Stimulated activated CD8-positive, alpha-beta memory T cell treated with anti-CD3 and anti-CD28 coated beads, Interleukin-15, amount 100 ng/mL, for 24 hours (primary cell): ENCODE measurements around the gene SYCE3.
"Not testable (repeated sequence)": the region's sequence is repeated elsewhere in the genome, so short reads cannot be mapped to it uniquely, and the experiment has no call there.

Experiments
- DNase-seq: peaks from one replicate; pipeline ENCODE4 v3.0.0-alpha.2; 2020; ENCODE audit warnings: low read depth

The SYCE3 gene

DNA sequence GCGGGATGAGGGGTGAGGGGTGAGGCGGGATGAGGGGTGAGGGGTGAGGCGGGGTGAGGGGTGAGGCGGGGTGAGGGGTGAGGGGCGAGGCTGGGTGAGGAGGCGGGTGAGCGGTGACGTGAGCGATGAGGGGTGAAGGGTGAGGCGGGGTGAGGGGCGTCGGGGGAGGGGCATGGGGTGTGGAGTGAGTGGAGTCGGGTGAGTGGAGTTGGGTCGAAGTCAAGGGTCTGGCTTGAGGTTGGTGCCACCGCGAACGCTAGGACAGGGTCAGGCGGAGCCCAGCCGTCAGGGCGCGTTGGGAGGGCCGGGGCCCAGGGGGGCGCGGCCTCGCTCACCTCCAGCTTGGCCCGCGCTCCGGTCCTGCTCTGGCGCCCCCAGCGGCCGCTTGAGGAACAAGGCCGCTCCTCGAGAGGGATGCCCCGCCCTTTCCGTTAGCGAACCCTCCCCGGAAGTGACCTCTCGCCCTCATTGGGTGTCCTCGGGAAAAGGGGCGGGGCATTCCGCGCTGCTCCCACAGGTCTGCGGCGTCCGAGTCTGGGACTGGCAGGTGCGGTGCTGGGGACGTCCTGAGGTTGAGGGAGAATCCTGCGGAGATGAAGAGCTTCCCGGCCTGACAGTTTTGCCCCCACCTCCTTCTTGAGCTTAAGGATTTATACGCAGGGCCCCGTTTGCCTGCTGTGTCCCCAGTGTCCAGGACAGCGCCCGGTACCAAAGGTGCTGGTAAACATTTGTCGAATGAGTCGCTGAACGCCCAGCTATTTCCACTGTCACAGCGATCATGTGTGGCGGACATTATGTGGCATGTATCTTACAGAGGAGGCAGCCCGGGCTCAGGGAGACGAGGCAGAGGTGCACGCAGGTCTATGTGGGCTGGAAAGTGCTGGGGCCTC, at the start of gene SYCE3:
TSS of gene SYCE3 (minus strand) at position 397 of the 890 bp plus-strand sequence. CDS start 6,514 bp downstream, outside the sequence.
- peak; percentile 97 for DNase-seq

DNA sequence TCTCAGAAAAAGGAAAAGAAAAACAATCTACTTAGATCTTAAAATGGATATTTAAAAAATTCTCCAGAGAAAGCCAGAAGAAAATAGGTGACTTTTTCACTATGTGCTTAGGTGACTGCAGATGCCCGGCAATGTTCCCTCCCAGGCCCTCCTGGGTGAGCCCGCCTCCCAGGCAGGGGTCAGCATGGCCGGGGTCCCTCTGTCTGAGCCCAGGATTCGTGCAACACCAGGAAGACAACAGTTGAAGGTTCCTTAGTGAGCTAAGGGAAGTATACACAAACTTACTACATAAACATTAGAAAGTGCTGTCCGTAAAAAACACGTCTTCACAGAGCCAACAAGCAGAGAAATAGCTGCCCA, 49.4 kb upstream of the SYCE3 start:
- no peak for DNase-seq

DNA sequence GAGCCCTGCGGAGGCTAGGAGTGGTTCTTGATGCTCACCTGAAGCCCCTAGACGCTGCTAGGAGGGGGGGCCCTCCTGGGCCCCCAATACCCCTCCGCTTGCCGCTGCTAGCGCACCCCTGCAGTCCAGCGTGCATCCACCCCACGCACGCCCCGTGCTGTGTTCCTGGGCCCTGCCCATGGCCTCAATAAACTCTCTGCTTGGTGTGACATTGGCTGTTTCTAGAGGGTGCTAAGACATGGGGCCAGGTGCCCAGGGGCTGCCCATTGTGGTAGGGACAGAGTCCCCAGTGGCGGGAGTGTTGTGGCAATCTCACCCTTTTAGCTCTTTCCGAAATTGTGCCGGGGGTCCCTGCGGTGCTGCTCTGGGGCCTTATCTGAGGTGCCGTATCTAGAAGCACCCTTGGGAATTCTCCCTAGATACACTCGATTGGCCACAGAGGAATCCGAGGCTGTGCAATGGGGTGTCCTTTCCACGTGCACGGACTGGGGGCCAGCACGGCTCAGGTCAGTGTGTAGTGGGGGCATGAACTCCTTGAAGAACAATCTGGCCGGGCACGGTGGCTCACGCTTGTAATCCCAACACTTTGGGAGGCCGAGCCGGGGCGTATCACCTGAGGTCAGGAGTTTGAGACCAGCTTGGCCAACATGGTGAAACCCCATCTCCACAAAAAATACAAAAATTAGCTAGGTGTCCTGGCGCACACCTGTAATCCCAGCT, 48.8 kb upstream of the SYCE3 start:
- DNase-seq: no peak

- no peak for DNase-seq
These were observed 47.9 kb upstream of the SYCE3 start for GRCh38 chr22:50610581-50610980.

DNA sequence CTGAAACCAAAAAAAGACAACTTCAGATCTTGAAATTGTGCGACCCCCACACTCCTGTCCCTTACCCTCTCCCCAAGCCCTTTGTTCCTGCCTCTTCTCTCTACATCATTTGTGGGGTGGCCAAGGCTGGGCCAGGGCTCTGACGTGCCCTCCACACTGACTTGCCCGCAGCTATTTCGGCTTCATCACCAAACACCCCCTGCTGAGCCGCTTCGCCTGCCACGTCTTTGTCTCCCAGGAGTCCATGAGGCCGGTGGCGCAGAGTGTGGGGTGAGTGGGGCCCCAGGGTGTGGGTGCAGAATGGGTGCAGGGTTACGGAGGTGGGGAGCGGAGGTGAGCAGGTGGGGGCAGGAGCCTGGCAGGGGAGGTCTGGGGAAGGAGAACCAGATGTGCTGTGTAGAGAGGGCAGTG, 47.3 kb upstream of the SYCE3 start:
- no peak for DNase-seq

GRCh38 chr22:50609599-50609998, 46.9 kb upstream of the SYCE3 start:
- DNase-seq: no peak

- DNase-seq: no peak
These were observed 46.3 kb upstream of the SYCE3 start for GRCh38 chr22:50608996-50609395.

- DNase-seq: not testable (repeated sequence)
These were observed 45.5 kb upstream of the SYCE3 start for GRCh38 chr22:50608058-50608840.

GRCh38 chr22:50607659-50608020, 44.9 kb upstream of the SYCE3 start:
- DNase-seq: no peak

DNA sequence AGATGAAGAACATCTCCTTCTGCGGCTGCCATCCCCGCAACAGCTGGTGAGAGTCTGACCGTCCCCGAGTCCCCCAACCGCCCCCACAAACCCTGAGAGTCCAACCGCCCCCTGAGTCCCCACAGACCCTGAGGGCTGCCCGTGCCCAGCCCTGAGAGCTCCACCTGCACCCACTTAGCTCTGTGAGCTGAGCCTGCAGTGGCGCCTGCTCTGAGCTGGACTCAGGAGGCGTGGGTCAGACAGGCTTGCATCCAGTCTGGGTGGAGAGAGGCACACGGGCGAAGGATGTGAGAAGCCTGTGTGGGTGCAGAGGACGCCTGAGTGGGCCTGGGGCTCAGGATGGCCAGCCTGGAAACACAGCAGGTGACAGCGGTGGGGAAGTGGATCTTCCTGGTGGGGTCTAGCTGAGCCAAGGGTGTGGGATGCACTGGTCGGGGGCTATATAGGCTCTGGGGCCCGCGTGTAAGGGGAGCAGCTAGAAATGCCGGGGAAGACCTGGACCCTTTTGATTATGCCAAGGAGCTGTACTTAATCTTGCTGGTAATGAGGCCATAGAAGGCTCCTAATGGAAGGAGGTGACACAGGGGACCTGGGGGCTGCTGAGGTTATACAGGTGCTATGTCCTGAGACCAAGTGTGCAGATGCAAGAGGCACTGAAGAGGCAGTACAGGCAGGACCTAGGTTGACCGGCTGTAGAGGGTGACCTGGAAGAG, 44.4 kb upstream of the SYCE3 start:
- DNase-seq: no peak

GRCh38 chr22:50606165-50606945, 43.6 kb upstream of the SYCE3 start:
- DNase-seq: no peak

DNA sequence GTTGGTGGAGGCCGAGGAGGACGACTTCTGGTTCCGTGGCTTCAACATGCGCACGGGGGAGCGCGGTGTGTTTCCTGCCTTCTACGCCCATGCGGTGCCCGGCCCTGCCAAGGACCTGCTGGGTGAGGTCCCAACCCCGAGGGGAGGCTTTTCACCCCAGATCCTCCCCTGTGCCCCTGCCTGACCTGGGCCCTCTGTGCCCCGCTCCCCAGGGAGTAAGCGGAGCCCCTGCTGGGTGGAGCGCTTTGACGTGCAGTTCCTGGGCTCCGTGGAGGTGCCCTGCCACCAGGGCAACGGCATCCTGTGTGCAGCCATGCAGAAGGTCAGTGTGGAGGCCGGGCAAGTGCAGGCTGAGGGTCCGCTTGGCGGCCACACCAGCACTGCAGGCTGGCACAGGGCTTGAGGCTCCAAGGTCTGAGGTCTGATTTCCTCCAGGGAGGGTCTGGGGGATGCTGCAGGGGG, 42.9 kb upstream of the SYCE3 start:
- no peak for DNase-seq

DNA sequence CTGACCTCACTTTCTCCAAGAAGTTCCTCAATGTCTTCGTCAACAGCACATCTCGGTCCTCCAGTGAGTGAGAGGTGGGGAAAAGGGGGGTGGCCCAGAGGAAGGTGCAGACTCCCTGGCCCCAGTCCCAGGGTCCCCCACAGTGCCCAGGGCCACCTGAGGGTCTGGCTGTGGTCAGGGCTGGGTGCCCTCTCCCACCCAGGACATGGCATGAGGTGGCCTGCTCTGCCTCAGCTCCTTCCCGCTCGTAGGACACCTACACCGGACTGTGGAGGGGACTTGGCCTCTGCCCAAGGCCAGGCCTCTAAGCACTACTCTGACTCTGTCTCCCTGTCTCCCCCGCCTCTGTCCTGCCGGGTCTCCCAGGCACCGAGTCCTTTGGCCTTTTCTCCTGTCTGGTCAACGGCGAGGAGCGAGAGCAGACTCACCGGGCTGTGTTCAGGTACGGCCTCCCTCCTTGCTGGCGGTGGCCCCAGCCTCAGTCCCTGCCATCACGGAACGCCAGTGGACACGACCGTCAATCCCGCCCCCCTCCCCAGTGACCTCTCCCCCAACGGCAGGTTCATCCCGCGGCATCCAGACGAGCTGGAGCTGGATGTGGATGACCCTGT, 42.4 kb upstream of the SYCE3 start:
- DNase-seq: no peak

DNA sequence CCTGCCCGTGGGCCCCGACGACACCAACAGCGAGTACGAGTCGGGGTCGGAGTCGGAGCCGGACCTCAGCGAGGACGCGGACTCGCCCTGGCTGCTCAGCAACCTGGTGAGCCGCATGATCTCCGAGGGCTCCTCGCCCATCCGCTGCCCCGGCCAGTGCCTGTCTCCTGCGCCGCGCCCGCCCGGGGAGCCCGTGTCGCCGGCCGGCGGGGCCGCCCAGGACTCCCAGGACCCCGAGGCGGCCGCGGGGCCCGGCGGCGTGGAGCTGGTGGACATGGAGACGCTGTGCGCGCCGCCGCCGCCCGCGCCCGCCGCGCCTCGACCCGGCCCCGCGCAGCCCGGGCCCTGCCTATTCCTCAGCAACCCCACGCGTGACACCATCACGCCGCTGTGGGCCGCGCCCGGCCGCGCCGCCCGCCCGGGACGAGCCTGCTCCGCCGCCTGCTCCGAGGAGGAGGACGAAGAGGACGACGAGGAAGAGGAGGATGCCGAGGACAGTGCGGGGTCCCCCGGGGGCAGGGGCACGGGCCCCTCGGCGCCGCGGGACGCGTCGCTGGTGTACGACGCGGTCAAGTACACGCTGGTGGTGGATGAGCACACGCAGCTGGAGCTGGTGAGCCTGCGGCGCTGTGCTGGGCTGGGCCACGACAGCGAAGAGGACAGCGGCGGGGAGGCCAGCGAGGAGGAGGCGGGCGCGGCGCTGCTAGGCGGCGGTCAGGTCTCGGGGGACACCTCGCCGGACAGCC, 41.7 kb upstream of the SYCE3 start:
- no peak for DNase-seq

DNA sequence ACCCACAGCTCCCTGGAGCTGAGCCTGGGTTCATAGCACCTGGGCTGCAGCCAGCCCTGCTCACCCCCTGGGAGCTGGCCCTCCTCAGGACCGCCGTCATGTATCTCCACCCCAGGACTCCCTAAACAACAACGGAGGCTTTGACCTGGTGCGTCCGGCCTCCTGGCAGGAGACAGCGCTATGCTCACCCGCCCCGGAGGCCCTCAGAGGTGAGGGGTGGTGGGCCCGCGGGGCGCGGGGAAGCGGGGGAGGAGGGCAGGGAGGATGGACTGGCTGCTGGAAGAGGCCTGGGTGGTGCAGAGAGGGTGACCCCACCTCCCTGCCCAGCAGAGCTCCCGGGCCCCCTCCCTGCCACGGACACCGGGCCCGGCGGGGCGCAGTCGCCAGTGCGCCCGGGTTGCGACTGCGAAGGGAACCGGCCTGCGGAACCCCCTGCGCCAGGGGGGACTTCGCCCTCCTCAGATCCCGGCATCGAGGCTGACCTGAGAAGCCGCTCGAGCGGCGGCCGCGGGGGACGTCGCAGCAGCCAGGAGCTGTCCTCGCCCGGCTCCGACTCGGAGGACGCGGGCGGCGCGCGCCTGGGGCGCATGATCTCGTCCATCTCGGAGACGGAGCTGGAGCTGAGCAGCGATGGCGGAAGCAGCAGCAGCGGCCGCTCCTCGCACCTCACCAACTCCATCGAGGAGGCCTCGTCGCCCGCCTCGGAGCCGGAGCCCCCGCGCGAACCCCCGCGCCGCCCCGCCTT, 41.0 kb upstream of the SYCE3 start:
- DNase-seq: no peak

DNA sequence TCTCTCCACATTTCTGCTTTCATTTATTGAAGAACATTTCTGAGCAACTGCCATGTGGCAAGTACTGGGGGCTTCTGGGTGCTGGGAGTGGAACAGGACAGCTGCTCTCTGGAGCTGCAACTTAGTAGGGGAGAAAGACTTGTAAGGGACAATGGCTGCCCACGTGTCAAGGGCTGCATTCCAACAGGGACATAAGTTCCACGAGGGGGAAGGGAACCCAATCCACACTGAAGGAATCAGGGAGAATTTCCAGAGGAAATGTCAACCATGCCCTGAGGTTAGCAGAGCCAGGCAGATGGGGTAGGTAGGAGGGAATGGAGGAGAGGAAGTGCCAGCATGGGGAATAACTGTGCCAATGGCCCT, 39.6 kb upstream of the SYCE3 start:
- no peak for DNase-seq

DNA sequence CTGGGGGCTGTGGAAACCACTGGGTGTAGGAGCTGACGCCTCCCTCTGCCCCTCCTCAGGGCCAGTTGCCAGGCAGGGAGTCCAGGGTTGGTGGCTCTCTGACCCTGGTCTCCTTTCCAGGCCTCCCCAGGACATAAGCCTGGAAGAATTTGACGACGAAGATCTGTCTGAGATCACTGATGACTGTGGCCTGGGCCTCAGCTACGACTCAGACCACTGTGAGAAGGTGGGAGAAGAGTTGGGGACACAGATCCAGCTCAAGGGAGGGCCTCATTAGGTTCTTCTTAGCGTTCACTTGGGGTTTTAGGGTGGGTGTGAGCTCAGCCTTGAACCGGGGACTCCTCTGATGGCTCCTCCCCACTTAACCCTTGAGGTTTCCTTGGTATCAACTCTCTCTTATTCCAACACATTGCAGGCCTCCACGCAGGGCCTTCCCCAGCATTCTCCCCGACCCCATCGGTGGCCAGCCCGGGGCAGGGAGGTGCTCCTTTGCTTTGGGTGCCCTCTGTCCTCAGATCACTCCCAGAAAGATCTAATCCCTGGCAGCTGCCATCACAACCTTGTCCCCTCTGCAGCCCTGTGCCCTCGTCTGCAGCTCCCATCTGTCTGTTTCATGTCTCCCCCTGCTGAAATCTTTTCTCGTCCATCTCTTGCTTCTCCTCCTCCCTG, 39.1 kb upstream of the SYCE3 start:
- no peak for DNase-seq

- no peak for DNase-seq
These were observed 38.4 kb upstream of the SYCE3 start for GRCh38 chr22:50600967-50601668.
